Measurements from ENCODE around the gene CLDN24. TPM values are rescaled to one million over a fixed set of nuclear protein-coding genes. Genes with fewer than 3 reads are reported as not detected.

The CLDN24 gene
- total and polyA plus RNA-seq, 7 donors = not detected

DNA sequence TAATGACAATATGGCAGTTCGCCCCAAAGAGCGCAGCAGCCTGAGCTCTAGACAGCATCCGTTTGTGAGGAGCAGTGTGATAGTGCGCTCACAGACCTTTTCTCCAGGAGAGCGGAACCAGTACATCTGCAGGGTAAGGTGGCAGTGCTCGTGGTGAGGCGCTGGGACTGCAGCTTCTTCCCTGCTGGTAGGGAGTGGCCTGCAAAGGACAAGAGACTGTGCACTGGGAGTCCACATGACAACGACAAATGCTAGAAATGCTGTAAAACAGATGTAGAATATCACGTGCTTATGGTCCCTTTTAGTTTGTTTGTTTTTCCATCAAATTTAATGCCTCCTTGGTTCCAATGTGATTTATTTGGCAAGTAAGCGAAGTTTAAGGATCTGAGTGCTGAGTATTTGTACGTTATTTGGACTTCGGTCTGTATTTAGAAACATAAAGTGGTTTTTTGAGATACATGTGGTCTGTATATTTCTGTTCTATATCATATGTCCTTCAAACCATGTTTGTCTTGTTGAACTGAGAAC, 37.9 kb downstream of the CLDN24 start:
- no peak for TF ChIP-seq POLR2A (IDR thresholded peaks at IDR 0.05)
- no peak for TF ChIP-seq POLR2AphosphoS5 (IDR thresholded peaks at IDR 0.05)
- no peak for TF ChIP-seq CTCF (IDR thresholded peaks at IDR 0.05)
- no peak for TF ChIP-seq EP300 (IDR thresholded peaks at IDR 0.05)
- Histone ChIP-seq H3K27me3 (no peaks in the 10 kb centered on the region), H3K4me1 (peaks cover 0 to 25% (median 10%) of the 10 kb centered on the region in 4 donors), H3K4me3 (no peak overlapping the region), H3K36me3 (peaks cover 0 to 52% (median 16%) of the 10 kb centered on the region in 4 donors), H3K9me3 (no peaks in the 10 kb centered on the region), H3K27ac (no peak overlapping the region)
- DNase-seq = no peak
- intact Hi-C loops (cut with DNase I) = no loop called here
- 72 to 77% methylated on average over 12 of the region's 12 CpGs for WGBS, 2 donors

GRCh38 chr4:183276106-183276505, 46.1 kb downstream of the CLDN24 start:
- peaks cover 0 to 59% (median 14%) of the 10 kb centered on the region in 4 donors for H3K36me3 ChIP-seq
- no peak for DNase-seq
- intact Hi-C loops (cut with DNase I) = no loop called here
- H3K4me1 ChIP-seq = no peaks in the 10 kb centered on the region
- H3K27ac ChIP-seq = no peak overlapping the region
- peaks cover 2 to 22% (median 8%) of the 10 kb centered on the region in 4 donors for H3K9me3 ChIP-seq
- TF ChIP-seq CTCF (IDR thresholded peaks at IDR 0.05) (no peak), EP300 (IDR thresholded peaks at IDR 0.05) (no peak), POLR2AphosphoS5 (IDR thresholded peaks at IDR 0.05) (no peak), POLR2A (IDR thresholded peaks at IDR 0.05) (no peak)
- H3K27me3 ChIP-seq = no peaks in the 10 kb centered on the region
- H3K4me3 ChIP-seq = no peak overlapping the region
- WGBS, 2 donors = 0 to 94% methylated on average over 1 of the region's 1 CpG

GRCh38 chr4:183272384-183272783, 49.8 kb downstream of the CLDN24 start:
- Histone ChIP-seq H3K27ac (no peak overlapping the region), H3K27me3 (no peaks in the 10 kb centered on the region), H3K36me3 (peaks cover 0 to 86% (median 14%) of the 10 kb centered on the region in 4 donors), H3K9me3 (peaks cover 2 to 22% (median 8%) of the 10 kb centered on the region in 4 donors), H3K4me3 (no peak overlapping the region), H3K4me1 (no peaks in the 10 kb centered on the region)
- 89 to 90% methylated on average over 3 of the region's 3 CpGs for WGBS, 2 donors
- intact Hi-C loops (cut with DNase I) = no loop called here
- TF ChIP-seq EP300 (IDR thresholded peaks at IDR 0.05) = no peak
- TF ChIP-seq POLR2A (IDR thresholded peaks at IDR 0.05) = no peak
- TF ChIP-seq POLR2AphosphoS5 (IDR thresholded peaks at IDR 0.05) = no peak
- TF ChIP-seq CTCF (IDR thresholded peaks at IDR 0.05) = no peak
- DNase-seq = no peak

Other genes with a start within 250 kb of the CLDN24 start
- 10 to 100 TPM; 27.0 to 53.5 (median 35.3) TPM for gene WWC2, start 223.2 kb downstream of the CLDN24 start, total RNA-seq
- gene WWC2, start 223.2 kb downstream of the CLDN24 start, polyA plus RNA-seq = 1 to 10 TPM; 1.2 to 2.5 (median 1.8) TPM
- gene CLDN22, start 2.1 kb downstream of the CLDN24 start, total RNA-seq = not detected
- not detected for gene CLDN22, start 2.1 kb downstream of the CLDN24 start, polyA plus RNA-seq
- gene CDKN2AIP, start 122.2 kb upstream of the CLDN24 start, total RNA-seq = 10 to 100 TPM; 17.7 to 35.0 (median 27.4) TPM
- gene CDKN2AIP, start 122.2 kb upstream of the CLDN24 start, polyA plus RNA-seq = 10 to 100 TPM; 12.9 to 14.8 (median 13.2) TPM
- gene ING2, start 182.6 kb upstream of the CLDN24 start, total RNA-seq = 10 to 100 TPM in 1 of 4 donors, 1 to 10 TPM in 3; 8.6 to 13.3 (median 9.3) TPM
- gene ING2, start 182.6 kb upstream of the CLDN24 start, polyA plus RNA-seq = 10 to 100 TPM; 11.1 to 29.8 (median 27.6) TPM